Measurements from ENCODE around the gene PLXND1.

GRCh38 chr3:129548104-129548965, 58.1 kb downstream of the PLXND1 start:
- TF ChIP-seq CTCF (conservative IDR thresholded peaks at IDR 0.05; ENCODE audit: low read length) = no peak
- TF ChIP-seq EZH2phosphoT487 (IDR thresholded peaks at IDR 0.05; ENCODE audit: borderline replicate concordance) = no peak
